ENCODE results near the gene TPT1. TPM values are rescaled to one million over a fixed set of nuclear protein-coding genes. Genes with fewer than 3 reads are reported as not detected.
"Not testable (repeated sequence)": the region's sequence is repeated elsewhere in the genome, so short reads cannot be mapped to it uniquely, and the experiment has no call there.

The TPT1 gene
- polyA plus RNA-seq, 5 donors, result 7,824 to 10,165 (median 9,025) TPM

DNA sequence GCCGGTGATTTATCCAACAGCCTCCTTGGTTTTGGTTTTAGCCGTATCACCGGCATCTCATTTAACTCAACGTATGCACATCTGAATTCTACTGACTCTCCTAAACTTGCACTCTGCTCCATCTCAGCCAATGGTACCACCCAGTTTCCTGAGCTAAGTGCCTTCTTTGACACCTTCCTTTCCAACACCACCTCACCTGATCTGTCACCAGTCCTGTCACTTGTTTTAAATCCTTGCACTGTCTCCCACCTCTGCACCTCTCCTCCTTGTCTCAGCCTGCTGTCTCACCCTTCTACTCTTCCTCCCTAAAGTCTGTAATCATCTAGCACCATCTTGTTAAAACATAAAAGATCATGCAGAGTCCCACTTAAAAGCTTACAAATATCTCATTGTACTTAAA, 28.1 kb upstream of the TPT1 start:
- DNase-seq, result no peak

GRCh38 chr13:45368571-45368970, 27.6 kb upstream of the TPT1 start:
- no peak for DNase-seq

DNA sequence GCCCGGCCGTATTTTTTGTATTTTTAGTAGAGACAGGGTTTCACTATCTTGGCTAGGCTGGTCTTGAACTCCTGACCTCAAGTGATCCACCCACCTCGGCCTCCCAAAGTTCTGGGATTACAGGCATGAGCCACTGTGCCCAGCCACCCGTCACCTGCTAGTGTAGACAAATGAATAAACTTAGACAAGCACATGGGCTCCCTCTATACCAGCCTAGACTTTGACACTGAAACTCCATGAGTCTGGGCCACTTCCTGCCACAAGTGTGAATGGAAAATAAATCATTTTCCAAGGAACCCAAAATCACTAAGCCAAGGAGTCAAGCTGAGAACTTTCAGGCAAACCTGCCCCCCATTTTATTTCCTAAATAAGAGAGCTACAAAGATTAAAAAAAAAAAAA, 27.0 kb upstream of the TPT1 start:
- DNase-seq, result no peak

- DNase-seq, result no peak
Observed at GRCh38 chr13:45367358-45367757, 26.4 kb upstream of the TPT1 start.

DNA sequence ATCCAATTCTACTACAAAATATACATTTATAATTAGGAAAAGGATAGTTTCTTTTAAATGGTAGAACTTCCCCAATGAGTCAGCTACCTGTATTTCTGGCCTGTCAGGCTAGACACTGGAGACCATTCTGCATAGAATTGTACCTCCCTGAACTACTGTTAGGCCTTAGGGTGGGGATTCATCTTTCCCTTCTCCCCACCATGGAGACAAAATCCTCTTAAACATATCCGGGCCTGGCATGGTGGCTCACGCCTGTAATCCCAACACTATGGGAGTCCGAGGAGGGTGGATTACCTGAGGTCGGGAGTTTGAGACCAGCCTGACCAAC, 24.5 kb upstream of the TPT1 start:
- no peak for DNase-seq

- no peak for DNase-seq
Observed at GRCh38 chr13:45364876-45365557, 24.0 kb upstream of the TPT1 start.

DNA sequence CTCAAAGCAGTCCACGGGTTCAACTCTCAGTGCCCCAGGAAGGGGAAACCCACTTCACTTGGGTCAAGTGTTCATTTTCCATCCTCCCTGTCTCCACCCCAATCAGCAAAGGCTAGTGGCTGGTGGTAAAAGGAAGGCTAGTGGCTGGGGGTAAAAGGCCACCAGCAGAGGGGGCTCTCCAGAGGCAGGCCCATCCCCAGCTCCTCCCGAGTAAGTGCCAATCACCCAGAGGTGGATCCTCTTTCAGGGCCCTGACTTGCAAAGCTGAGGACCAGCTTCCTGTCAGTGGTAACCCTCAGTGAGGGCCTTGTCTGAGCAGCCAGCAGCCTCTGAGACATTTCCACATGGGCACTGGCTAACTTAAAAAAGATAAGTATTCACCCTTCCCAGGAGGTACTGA, 22.0 kb upstream of the TPT1 start:
- no peak for DNase-seq

DNA sequence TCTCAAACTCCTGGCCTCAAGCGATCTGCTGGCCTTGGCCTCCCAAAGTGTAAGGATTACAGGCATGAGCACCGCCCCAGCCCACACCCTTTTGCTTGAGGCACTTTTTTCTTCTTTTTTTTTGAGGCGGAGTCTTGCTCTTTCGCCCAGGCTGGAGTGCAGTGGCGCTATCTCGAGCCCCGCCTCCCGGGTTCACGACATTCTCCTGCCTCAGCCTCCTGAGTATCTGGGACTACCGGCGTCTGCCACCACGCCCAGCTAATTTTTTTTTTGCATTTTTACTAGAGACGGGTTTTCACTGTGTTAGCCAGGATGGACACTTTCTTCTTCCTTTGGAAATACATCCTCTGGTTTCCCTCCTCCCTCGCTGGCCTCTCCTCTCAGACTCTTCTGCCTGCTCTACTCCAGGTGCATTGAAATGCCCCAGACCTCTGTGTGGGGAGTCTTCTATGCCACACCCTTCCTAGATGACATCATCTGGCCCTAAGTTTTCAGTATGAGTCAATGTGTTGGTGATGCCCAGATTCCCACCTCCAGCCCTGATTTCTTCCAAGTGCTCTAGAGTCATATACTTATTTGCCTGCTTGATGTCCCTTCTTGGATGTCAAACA, 20.7 kb upstream of the TPT1 start:
- DNase-seq, result no peak

DNA sequence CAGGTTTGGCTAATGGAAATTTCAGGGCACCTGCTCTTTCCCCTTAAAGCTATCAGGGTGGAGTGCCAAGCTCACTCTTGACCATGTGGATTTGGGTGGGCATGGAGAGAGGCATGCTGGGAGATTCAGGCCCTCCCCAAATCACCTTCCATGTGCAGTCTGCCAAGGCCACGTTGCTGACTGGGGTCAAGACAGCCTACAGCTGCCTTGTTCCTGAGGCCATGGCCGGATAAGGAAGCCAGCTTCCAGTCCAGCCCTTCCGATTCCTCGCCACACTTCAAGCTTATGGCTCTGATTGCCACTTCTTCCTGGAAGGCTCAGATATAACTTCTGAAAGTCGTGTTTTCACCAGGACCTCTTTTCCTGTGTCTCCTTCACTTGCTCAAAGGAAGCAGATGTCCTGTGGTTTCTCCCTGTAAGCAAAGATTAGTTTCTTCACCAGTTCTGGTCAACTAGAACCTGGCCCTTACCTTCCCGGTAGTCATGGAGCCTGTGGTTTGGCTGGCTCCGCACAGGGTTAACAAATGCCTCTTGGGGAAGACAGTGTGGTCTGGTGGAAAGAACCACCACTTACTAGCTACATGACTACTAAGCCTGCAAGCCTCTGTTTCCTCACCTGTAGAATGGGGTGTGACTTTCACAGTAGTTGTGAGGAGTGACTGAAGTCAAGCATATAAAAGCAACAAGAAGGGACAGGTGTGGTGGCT, 16.1 kb upstream of the TPT1 start:
- DNase-seq, result no peak

- no peak for DNase-seq
Observed at GRCh38 chr13:45353895-45354294, 12.9 kb upstream of the TPT1 start.

DNA sequence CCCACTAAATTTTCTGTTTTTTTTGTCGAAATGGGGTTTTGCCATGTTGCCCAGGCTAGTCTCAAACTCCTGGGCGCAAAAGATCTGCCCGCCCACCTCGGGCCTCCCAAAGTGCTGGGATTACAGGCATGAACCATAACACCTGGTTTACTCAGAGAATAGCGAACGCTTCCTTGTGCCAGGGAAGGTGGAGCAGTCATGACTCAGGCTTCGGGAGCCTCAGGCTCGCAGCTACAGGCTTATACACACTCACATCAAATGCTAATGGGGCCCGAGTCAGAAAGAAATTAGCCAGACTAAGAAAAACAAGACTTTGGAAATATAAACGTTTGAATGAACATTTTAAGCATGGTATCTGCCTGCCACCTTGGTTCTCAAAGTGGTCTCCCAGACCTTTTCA, 11.0 kb upstream of the TPT1 start:
- DNase-seq, result no peak

GRCh38 chr13:45350152-45350551, 9.2 kb upstream of the TPT1 start:
- DNase-seq, result no peak

- no peak for DNase-seq
Observed at GRCh38 chr13:45349438-45349837, 8.5 kb upstream of the TPT1 start.

DNA sequence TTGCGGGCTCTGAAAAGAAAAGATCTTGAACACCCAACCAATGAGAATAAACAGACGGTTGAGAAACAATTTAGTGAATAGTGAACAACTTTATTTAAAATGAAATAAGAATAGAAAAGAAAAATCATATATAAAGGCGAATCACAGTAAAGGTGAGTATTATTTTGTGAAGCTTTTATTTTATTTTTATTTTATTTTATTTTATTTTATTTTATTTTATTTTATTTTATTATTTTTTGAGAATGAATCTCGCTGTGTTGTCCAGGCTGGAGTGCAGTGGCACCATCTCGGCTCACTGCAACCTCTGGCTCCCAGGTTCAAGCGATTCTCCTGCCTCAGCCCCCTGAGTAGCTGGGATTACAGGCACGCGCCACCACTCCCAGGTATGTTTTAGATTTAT, 3.1 kb upstream of the TPT1 start:
- not testable (repeated sequence) for DNase-seq

DNA sequence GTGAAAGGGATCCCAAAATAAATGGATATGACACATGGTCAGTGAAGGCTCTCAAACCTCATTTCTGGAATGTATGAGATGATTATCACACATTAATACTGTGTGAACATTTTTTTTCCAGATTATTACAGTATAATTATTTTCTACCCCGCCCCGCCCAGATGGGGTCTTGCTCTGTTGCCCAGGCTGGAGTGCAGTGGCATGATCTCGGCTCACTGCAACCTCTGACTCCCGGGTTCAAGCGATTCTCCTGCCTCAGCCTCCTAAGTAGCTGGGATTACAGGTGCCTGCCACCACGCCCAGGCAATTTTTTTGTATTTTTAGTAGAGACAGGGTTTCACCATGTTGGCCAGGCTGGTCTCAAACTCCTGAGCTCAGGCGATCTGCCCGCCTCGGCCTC, 2.1 kb upstream of the TPT1 start:
- not testable (repeated sequence) for DNase-seq

DNA sequence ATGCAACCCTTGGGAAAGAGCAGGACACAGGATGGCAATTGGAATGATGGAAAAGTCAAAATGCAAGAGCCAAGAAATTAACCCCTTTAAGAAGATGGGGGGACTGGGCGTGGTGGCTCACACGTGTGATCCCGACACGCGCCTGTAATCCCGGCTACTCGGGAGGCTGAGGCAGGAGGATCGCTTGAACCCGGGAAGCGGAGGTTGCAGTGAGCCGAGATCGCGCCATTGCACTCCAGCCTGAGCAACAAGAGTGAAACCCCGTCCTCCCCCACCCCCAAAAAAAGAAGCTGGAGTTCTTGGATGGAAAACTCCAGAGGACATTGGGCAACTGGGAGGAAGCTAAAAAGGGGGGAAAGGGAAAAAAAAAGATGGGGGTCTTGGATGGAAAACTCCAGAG, 1.7 kb upstream of the TPT1 start:
- not testable (repeated sequence) for DNase-seq

DNA sequence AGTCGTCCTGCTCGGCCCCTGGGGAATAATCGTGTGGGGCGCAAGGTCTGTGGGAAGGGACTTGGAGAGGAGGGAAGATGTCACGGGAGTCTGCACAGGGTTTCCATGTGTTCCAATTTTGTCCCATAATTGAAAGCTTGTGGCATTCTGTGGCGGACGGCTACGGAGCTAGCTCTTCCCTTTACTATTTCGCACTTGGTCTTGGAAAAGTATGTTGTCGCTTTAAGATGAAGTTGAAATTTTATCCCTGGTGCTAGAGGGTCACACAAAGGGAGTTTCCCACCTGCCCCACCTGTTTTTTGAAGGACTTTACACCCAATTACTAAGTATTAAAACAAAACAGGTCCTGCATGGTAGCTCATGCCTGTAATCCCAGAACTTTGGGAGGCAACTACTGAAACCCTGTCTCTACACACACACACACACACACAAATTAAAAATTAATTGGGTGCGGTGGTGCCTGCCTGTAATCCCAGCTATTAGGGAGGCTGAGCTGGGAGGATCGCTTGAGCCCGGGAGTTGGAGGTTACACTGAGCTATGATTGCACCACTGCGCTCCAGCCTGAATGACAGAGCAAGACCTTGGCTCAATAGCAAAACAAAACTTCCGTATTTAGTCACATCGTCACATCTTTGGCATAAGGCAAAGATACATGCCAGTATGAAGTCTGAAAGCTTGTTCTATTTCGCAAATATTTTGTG, 967 bp upstream of the TPT1 start:
- no peak for DNase-seq

- DNase-seq, result peak; percentile 92
Observed at GRCh38 chr13:45340422-45341033, 455 bp downstream of the TPT1 start.

DNA sequence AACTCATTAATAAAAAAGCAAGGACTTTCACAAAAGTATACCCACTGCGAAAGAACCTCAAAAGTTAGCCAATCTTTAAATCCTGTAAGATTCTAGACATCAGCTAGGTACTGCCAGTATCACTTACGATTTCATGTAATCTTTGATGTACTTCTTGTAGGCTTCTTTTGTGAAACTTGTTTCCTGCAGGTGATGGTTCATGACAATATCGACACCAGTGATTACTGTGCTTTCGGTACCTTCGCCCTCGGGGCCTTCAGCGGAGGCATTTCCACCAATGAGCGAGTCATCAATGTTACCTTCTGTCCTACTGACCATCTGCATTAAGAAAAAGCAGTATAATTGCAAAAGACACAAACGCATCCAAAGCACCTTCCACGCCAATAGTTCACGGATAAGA, 1.1 kb downstream of the TPT1 start:
- no peak for DNase-seq

DNA sequence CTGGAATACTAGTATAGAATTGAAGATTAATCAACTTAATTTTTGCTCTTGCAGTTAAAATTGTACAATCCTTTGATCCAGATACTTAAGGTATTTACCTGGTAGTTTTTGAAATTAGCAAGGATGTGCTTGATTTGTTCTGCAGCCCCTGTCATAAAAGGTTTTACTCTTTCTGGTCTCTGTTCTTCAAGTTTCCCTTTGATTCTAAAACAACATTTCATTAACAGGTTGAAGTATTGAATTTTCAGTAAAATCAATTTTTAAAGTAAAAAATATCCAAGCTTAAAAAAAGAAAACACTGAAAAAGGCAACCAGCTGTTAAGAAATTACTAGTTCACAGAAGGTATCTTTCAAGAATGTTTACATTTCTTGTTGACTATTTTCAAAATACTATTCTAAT, 1.6 kb downstream of the TPT1 start:
- DNase-seq, result no peak

- no peak for DNase-seq
Observed at GRCh38 chr13:45337803-45338202, 3.2 kb downstream of the TPT1 start.

- DNase-seq, result no peak
Observed at GRCh38 chr13:45337395-45337794, 3.6 kb downstream of the TPT1 start.
